Nephron (organoid): ENCODE measurements around the gene PPT1.

Experiments
- H3K27ac Mint-ChIP-seq, 3 experiments: 2 replicates each; pipeline ENCODE4 v1.8.0; 2020; ENCODE audit warnings: mixed read lengths in 3 of 3, mild to moderate bottlenecking in 2 of 3, moderate library complexity in 1 of 3
- H3K27me3 Mint-ChIP-seq: 2 replicates; pipeline ENCODE4 v1.8.0; 2021; ENCODE audit warnings: low read depth, mild to moderate bottlenecking, moderate library complexity, mixed read lengths
- H3K36me3 Mint-ChIP-seq: 2 replicates; pipeline ENCODE4 v1.8.0; 2020; ENCODE audit warnings: low read depth, mixed read lengths
- H3K4me1 Mint-ChIP-seq: 2 replicates; pipeline ENCODE4 v1.8.0; 2020; ENCODE audit warnings: mixed read lengths
- H3K4me3 Mint-ChIP-seq, 3 experiments: 2 replicates each; pipeline ENCODE4 v1.8.0; 2020; ENCODE audit warnings: mild to moderate bottlenecking in 3 of 3, mixed read lengths in 3 of 3, moderate library complexity in 2 of 3
- H3K9me3 Mint-ChIP-seq: 2 replicates; pipeline ENCODE4 v1.8.0; 2020; ENCODE audit warnings: mixed read lengths
- TF ChIP-seq, protein P1 (sequence below), 3 experiments: fragments of 200-600 bp; sonication (generic); IDR thresholded peaks; one replicate each; pipeline ENCODE4 v1.5.0; 2021; ENCODE audit warnings: antibody characterized with exemption in 3 of 3; ENCODE audit not compliant: unreplicated experiment in 3 of 3

The PPT1 gene

DNA sequence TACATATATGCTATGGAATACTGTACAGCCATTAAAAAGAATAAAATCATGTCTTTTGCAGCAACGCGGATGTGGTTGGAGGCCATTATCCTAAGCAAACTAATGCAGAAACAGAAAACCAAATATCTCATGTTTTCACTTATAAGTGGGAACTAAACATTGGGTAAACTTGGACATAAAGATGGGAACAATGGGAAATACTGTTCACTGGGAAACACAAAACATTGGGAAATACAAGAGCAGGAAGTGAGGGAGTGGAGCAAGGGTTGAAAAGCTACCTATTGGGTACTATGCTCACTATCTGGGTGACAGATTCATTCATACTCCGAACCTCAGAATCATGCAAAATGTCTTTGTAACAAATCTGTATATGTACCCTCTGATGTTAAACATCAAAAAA, 17.3 kb upstream of the PPT1 start:
- TF ChIP-seq, protein P1, sequence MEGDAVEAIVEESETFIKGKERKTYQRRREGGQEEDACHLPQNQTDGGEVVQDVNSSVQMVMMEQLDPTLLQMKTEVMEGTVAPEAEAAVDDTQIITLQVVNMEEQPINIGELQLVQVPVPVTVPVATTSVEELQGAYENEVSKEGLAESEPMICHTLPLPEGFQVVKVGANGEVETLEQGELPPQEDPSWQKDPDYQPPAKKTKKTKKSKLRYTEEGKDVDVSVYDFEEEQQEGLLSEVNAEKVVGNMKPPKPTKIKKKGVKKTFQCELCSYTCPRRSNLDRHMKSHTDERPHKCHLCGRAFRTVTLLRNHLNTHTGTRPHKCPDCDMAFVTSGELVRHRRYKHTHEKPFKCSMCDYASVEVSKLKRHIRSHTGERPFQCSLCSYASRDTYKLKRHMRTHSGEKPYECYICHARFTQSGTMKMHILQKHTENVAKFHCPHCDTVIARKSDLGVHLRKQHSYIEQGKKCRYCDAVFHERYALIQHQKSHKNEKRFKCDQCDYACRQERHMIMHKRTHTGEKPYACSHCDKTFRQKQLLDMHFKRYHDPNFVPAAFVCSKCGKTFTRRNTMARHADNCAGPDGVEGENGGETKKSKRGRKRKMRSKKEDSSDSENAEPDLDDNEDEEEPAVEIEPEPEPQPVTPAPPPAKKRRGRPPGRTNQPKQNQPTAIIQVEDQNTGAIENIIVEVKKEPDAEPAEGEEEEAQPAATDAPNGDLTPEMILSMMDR (IDR thresholded peaks at IDR 0.05; ENCODE audit: unreplicated experiment in 3 of 3) = no peak
- H3K9me3 Mint-ChIP-seq = peaks cover 21% of the 10 kb centered on the region
- H3K36me3 Mint-ChIP-seq = no peaks in the 10 kb centered on the region
- H3K4me3 Mint-ChIP-seq = no peak overlapping the region
- no peaks in the 10 kb centered on the region for H3K4me1 Mint-ChIP-seq
- no peak overlapping the region for H3K27ac Mint-ChIP-seq
- peaks cover 51% of the 10 kb centered on the region for H3K27me3 Mint-ChIP-seq

DNA sequence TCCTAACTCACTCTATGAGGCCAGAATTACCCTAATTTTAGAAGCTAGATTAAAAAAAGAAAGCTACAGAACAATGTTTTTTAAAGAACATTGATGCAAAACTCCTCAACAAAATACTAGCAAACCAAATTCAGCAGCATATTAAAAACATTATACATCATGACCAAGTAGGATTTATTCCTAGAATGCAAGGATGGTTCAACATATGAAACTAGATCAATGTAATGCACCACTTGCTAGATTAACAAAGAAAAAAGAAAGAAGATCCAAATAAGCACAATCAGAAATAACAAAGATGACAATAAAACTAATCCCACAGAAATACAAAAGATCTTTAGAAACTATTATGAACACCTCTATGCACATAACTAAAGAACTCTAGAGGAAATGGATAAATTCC, 13.3 kb upstream of the PPT1 start:
- peaks cover 28% of the 10 kb centered on the region for H3K9me3 Mint-ChIP-seq
- peaks cover 25% of the 10 kb centered on the region for H3K27me3 Mint-ChIP-seq
- H3K4me1 Mint-ChIP-seq = no peaks in the 10 kb centered on the region
- H3K27ac Mint-ChIP-seq = no peak overlapping the region
- no peak overlapping the region for H3K4me3 Mint-ChIP-seq
- H3K36me3 Mint-ChIP-seq = no peaks in the 10 kb centered on the region
- TF ChIP-seq, protein P1 (IDR thresholded peaks at IDR 0.05; ENCODE audit: unreplicated experiment in 3 of 3) = no peak

DNA sequence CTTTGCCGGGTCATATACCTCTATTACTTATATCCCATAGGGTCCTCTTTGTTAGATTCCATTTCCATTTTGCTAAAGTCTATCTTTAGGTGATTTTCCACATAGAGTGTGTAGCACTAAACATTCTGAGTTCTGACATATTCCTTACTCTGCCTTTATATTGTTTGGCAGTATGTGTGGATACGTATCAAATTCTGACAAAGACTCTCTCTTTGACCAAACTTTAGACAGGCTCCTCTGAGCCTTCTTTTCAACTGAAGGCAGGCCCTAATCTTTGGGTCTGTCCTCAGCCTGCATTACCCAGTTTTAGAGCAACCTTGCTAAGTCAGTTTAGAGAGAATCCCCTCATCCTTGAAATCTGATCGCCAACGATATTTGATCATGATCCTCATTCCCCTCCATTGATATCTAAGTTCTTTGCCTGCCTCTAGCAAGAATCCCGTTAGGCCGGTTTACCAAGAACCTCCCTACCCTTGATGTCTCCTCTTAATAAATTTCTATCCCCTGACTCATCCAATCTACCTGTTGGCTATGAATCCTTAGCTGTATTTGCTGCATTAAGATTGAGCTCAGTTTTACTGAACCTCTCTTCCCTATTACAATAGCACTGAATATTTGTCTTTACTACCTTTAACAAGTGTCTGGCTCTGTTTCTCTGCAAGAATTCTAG, 10.4 kb upstream of the PPT1 start:
- H3K27ac Mint-ChIP-seq = no peak overlapping the region
- H3K9me3 Mint-ChIP-seq = peaks cover 29% of the 10 kb centered on the region
- TF ChIP-seq, protein P1 (IDR thresholded peaks at IDR 0.05; ENCODE audit: unreplicated experiment in 3 of 3) = no peak
- no peaks in the 10 kb centered on the region for H3K36me3 Mint-ChIP-seq
- H3K27me3 Mint-ChIP-seq = peaks cover 22% of the 10 kb centered on the region
- no peak overlapping the region for H3K4me3 Mint-ChIP-seq
- H3K4me1 Mint-ChIP-seq = no peaks in the 10 kb centered on the region

DNA sequence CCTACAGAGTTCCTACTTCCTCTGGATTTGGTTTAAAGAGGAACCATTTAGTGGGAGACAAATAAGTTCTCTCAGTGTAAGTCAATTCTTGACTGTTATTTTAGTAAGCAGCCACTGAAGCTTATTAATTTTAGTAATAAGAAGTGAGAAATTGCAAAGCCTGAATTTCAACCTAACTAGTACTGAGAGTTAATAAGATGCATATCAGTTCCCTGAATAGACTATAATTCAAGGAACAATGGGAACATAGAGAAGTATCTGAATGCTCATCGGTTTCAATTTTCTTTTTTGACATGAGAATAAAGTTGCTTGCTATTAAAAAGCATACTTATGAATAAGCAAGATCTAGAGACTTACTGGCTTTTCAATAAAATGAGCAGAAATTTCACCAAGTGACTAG, 8.0 kb upstream of the PPT1 start:
- TF ChIP-seq, protein P1 (IDR thresholded peaks at IDR 0.05; ENCODE audit: unreplicated experiment in 3 of 3) = no peak
- no peak overlapping the region for H3K4me3 Mint-ChIP-seq
- H3K36me3 Mint-ChIP-seq = no peaks in the 10 kb centered on the region
- peaks cover 22% of the 10 kb centered on the region for H3K27me3 Mint-ChIP-seq
- H3K4me1 Mint-ChIP-seq = no peaks in the 10 kb centered on the region
- H3K27ac Mint-ChIP-seq = no peak overlapping the region
- H3K9me3 Mint-ChIP-seq = peaks cover 17% of the 10 kb centered on the region

GRCh38 chr1:40102896-40103295, 5.8 kb upstream of the PPT1 start:
- H3K9me3 Mint-ChIP-seq = peaks cover 4% of the 10 kb centered on the region
- no peaks in the 10 kb centered on the region for H3K36me3 Mint-ChIP-seq
- H3K27me3 Mint-ChIP-seq = peaks cover 18% of the 10 kb centered on the region
- no peak overlapping the region for H3K4me3 Mint-ChIP-seq
- no peak overlapping the region for H3K27ac Mint-ChIP-seq
- no peaks in the 10 kb centered on the region for H3K4me1 Mint-ChIP-seq
- TF ChIP-seq, protein P1 (IDR thresholded peaks at IDR 0.05; ENCODE audit: unreplicated experiment in 3 of 3) = no peak

- peaks cover 5% of the 10 kb centered on the region for H3K4me1 Mint-ChIP-seq
- no peaks in the 10 kb centered on the region for H3K36me3 Mint-ChIP-seq
- peaks cover 24% of the 10 kb centered on the region for H3K27me3 Mint-ChIP-seq
- H3K4me3 Mint-ChIP-seq = no peak overlapping the region
- no peak overlapping the region for H3K27ac Mint-ChIP-seq
- TF ChIP-seq, protein P1 (IDR thresholded peaks at IDR 0.05; ENCODE audit: unreplicated experiment in 3 of 3) = no peak
- H3K9me3 Mint-ChIP-seq = peaks cover 4% of the 10 kb centered on the region
These were observed 5.0 kb upstream of the PPT1 start for GRCh38 chr1:40102038-40102437.
